ENCODE data around the gene TAS2R31. TPM values are rescaled to one million over a fixed set of nuclear protein-coding genes. Genes with fewer than 3 reads are reported as not detected.

TAS2R31 gene
- total and polyA plus RNA-seq, 2 donors (not counting 1 experiment from before 2014, with no cell fraction given) = 0.86 to 5.7 TPM

DNA sequence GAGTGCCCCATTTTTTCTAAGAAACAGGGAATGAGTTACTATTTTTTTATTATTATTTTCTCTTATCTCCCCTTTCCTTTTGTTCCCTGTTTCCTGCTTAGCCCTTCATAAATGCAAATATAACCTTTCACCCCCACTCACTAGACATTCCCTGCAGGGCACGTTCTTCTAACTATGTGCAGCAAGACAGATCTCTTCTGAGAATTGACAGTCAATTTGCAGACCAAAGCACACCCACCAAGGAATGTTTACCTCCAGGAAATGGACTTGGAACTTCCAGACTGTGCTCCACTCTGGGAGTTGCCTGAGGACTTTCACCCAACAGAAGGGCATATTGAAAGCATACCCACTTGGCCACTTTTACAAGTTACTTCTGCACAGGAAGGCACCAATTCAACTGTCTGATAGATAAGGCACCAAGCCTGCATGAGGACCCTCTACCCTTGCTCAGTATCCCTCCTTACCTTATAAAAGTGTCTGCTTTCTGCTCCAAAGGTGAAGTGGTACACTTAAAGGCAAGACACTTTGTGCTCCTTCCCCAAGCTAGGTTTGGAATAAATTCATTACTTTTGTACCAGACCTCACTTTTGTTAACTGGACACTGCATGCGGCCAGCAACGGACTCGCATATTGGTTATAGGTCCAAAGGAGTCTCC is 15.3 kb downstream of the TAS2R31 start:
- DNase-seq = no peak
- H3K79me2 ChIP-seq (ENCODE audit: control insufficient read depth, insufficient read depth, low read length) = peaks cover 4% of the 10 kb centered on the region
- no peak overlapping the region for H3K4me3 Mint-ChIP-seq
- H3K27ac Mint-ChIP-seq = no peak overlapping the region
- H3K4me1 ChIP-seq (ENCODE audit: control insufficient read depth in 2 of 2, insufficient read depth in 2 of 2, low read length in 2 of 2) = no peaks in the 10 kb centered on the region
- WGBS (ENCODE audit: insufficient coverage) = 80% methylated on average over 1 of the region's 4 CpGs
- no peaks in the 10 kb centered on the region for H3K27me3 ChIP-seq (replicated peaks in 1 of 4; ENCODE audit: control extremely low read depth in 1 of 4, control insufficient read depth in 3 of 4, insufficient read depth in 4 of 4, low read length in 3 of 4)
- no peak overlapping the region for H3K4me3 ChIP-seq (ENCODE audit: control extremely low read depth in 1 of 5, extremely low read depth in 1 of 5, insufficient read depth in 1 of 5, low read depth in 2 of 5, low read length in 4 of 5)
- no peak for TF ChIP-seq EZH2 (IDR thresholded peaks at IDR 0.05; ENCODE audit: borderline replicate concordance, insufficient read depth, low read depth, low read length, poor library complexity, severe bottlenecking)
- TF ChIP-seq CTCF (IDR thresholded peaks at IDR 0.05) = no peak
- POLR2A ChIA-PET = no interaction called here
- intact Hi-C loops (cut with micrococcal nuclease) = no loop called here
- no peaks in the 10 kb centered on the region for H3K9me3 Mint-ChIP-seq (ENCODE audit: insufficient read depth)
- peaks cover 2% of the 10 kb centered on the region for H3K4me1 Mint-ChIP-seq
- H3K9me3 ChIP-seq (ENCODE audit: control extremely low read depth in 1 of 3, control insufficient read depth in 2 of 3, insufficient read depth in 1 of 3, low read length in 2 of 3) = no peaks in the 10 kb centered on the region
- no peak overlapping the region for H3K9ac ChIP-seq (ENCODE audit: low read length)
- no peaks in the 10 kb centered on the region for H4K20me1 ChIP-seq (ENCODE audit: control insufficient read depth, insufficient read depth, low read length, poor library complexity, severe bottlenecking)
- no peak overlapping the region for H3K4me2 ChIP-seq (replicated peaks; ENCODE audit: low read depth, low read length, poor library complexity, severe bottlenecking)
- no peak overlapping the region for H3K27ac ChIP-seq (ENCODE audit: low read length in 2 of 2)
- no peak overlapping the region for H2AFZ ChIP-seq (ENCODE audit: insufficient read depth, low read depth, low read length, poor library complexity, severe bottlenecking)
- H3K36me3 ChIP-seq (replicated peaks in 1 of 2; ENCODE audit: control extremely low read depth in 1 of 2, control insufficient read depth in 1 of 2, extremely low read depth in 1 of 2, insufficient read depth in 2 of 2, low read length in 1 of 2) = peaks cover 0 to 2% of the 10 kb centered on the region in 2 experiments
- H3K27me3 Mint-ChIP-seq = no peaks in the 10 kb centered on the region
- CTCF ChIA-PET = no interaction called here
- no peak for ATAC-seq (ENCODE audit: low read depth)

DNA sequence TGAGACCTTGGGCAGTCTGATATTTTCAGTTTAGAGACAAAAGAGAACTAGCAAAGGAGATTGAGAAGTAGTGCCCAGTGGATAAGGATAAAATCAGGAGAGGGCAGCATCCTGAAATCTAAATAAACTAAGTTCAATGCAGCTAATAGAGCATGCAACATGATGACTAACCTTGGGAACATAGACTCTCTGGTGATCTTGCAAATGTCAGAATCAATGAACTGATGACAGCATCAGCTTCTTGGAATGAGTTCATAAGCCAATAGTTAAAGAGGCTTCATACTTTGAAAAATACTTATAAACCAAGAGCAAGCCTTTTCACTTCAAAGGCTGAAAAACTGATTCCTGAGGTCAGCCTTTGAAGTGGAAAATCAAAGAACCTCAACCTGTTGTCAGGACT is 17.0 kb downstream of the TAS2R31 start:
- H3K27me3 ChIP-seq (replicated peaks in 1 of 4; ENCODE audit: control extremely low read depth in 1 of 4, control insufficient read depth in 3 of 4, insufficient read depth in 4 of 4, low read length in 3 of 4) = no peaks in the 10 kb centered on the region
- no peaks in the 10 kb centered on the region for H3K4me1 ChIP-seq (ENCODE audit: control insufficient read depth in 2 of 2, insufficient read depth in 2 of 2, low read length in 2 of 2)
- ATAC-seq (ENCODE audit: low read depth) (no peak), DNase-seq (no peak)
- ChIA-PET CTCF (no interaction called here), POLR2A (no interaction called here)
- intact Hi-C loops (cut with micrococcal nuclease) = loop anchor here (1.0 kb wide), 1 partner anchor 55 kb away; no protein-coding TSS in a partner anchor
- no peaks in the 10 kb centered on the region for H3K27me3 Mint-ChIP-seq
- no peak overlapping the region for H3K4me2 ChIP-seq (replicated peaks; ENCODE audit: low read depth, low read length, poor library complexity, severe bottlenecking)
- H2AFZ ChIP-seq (ENCODE audit: insufficient read depth, low read depth, low read length, poor library complexity, severe bottlenecking) = no peak overlapping the region
- TF ChIP-seq CTCF (IDR thresholded peaks at IDR 0.05) (no peak), EZH2 (IDR thresholded peaks at IDR 0.05; ENCODE audit: borderline replicate concordance, insufficient read depth, low read depth, low read length, poor library complexity, severe bottlenecking) (no peak)
- no peaks in the 10 kb centered on the region for H4K20me1 ChIP-seq (ENCODE audit: control insufficient read depth, insufficient read depth, low read length, poor library complexity, severe bottlenecking)
- H3K9me3 ChIP-seq (ENCODE audit: control extremely low read depth in 1 of 3, control insufficient read depth in 2 of 3, insufficient read depth in 1 of 3, low read length in 2 of 3) = no peaks in the 10 kb centered on the region
- no peak overlapping the region for H3K27ac Mint-ChIP-seq
- no peak overlapping the region for H3K9ac ChIP-seq (ENCODE audit: low read length)
- H3K4me1 Mint-ChIP-seq = peaks cover 2% of the 10 kb centered on the region
- H3K79me2 ChIP-seq (ENCODE audit: control insufficient read depth, insufficient read depth, low read length) = peaks cover 4% of the 10 kb centered on the region
- H3K9me3 Mint-ChIP-seq (ENCODE audit: insufficient read depth) = no peaks in the 10 kb centered on the region
- no peak overlapping the region for H3K27ac ChIP-seq (ENCODE audit: low read length in 2 of 2)
- no peak overlapping the region for H3K4me3 ChIP-seq (ENCODE audit: control extremely low read depth in 1 of 5, extremely low read depth in 1 of 5, insufficient read depth in 1 of 5, low read depth in 2 of 5, low read length in 4 of 5)
- H3K36me3 ChIP-seq (replicated peaks in 1 of 2; ENCODE audit: control extremely low read depth in 1 of 2, control insufficient read depth in 1 of 2, extremely low read depth in 1 of 2, insufficient read depth in 2 of 2, low read length in 1 of 2) = peaks cover 0 to 2% of the 10 kb centered on the region in 2 experiments
- no peak overlapping the region for H3K4me3 Mint-ChIP-seq

All from B cell (primary cell).